H9 (cell line): ENCODE results near the gene NGDN. TPM values are rescaled to one million over a fixed set of nuclear protein-coding genes. Genes with fewer than 3 reads are reported as not detected.

Experiments used
- DNase-seq: peaks from one replicate; pipeline ENCODE4 v3.0.0-alpha.2; 2017
- H2AFZ ChIP-seq: one replicate; pipeline ENCODE4 v1.6.1; 2013; ENCODE audit warnings: mild to moderate bottlenecking, low read length, control low read depth, moderate library complexity
- H2AK5ac ChIP-seq: 2 replicates; pipeline ENCODE4 v1.6.1; 2013; ENCODE audit warnings: low read length, control low read depth, mixed read lengths; ENCODE audit not compliant: insufficient read length
- H2BK120ac ChIP-seq: one replicate; pipeline ENCODE4 v1.6.1; 2013; ENCODE audit warnings: low read depth, mild to moderate bottlenecking, low read length, control low read depth, inconsistent platforms; ENCODE audit not compliant: poor library complexity, severe bottlenecking
- H2BK12ac ChIP-seq: 2 replicates; pipeline ENCODE4 v1.6.1; 2013; ENCODE audit warnings: low read length, control low read depth, mixed read lengths, low read depth; ENCODE audit not compliant: insufficient read length
- H2BK15ac ChIP-seq: 2 replicates; pipeline ENCODE4 v1.6.1; 2013; ENCODE audit warnings: low read depth, low read length, control low read depth
- H2BK20ac ChIP-seq: one replicate; pipeline ENCODE4 v1.6.1; 2013; ENCODE audit warnings: low read depth, mild to moderate bottlenecking, low read length, control low read depth, inconsistent platforms; ENCODE audit not compliant: poor library complexity, severe bottlenecking
- H2BK5ac ChIP-seq: 2 replicates; pipeline ENCODE4 v1.6.1; 2013; ENCODE audit warnings: low read length, control low read depth, mixed read lengths; ENCODE audit not compliant: insufficient read length
- H3K14ac ChIP-seq: 2 replicates; pipeline ENCODE4 v1.6.1; 2013; ENCODE audit warnings: low read length, control low read depth; ENCODE audit not compliant: insufficient read depth
- H3K18ac ChIP-seq: 2 replicates; pipeline ENCODE4 v1.6.1; 2013; ENCODE audit warnings: low read depth, mild to moderate bottlenecking, mixed read lengths, low read length, control low read depth; ENCODE audit not compliant: insufficient read length
- H3K23ac ChIP-seq: 2 replicates; pipeline ENCODE4 v1.6.1; 2013; ENCODE audit warnings: low read length, control low read depth, mixed read lengths, low read depth; ENCODE audit not compliant: insufficient read length
- H3K23me2 ChIP-seq: 2 replicates; pipeline ENCODE4 v1.6.1; 2013; ENCODE audit warnings: low read depth, mild to moderate bottlenecking, mixed read lengths, low read length, control low read depth; ENCODE audit not compliant: insufficient read length, poor library complexity, severe bottlenecking
- H3K27ac ChIP-seq: 2 replicates; pipeline ENCODE4 v1.5.1; 2013; ENCODE audit warnings: low read length, control low read depth, mixed read lengths, low read depth; ENCODE audit not compliant: insufficient read length
- H3K27me3 ChIP-seq: 2 replicates; pipeline ENCODE4 v1.6.1; 2013; ENCODE audit warnings: low read length, control low read depth, inconsistent platforms; ENCODE audit not compliant: insufficient read depth
- H3K4ac ChIP-seq: 2 replicates; pipeline ENCODE4 v1.6.1; 2013; ENCODE audit warnings: low read depth, mild to moderate bottlenecking, control low read depth, inconsistent platforms, low read length, moderate library complexity
- H3K4me1 ChIP-seq: 2 replicates; pipeline ENCODE4 v1.6.1; 2013; ENCODE audit warnings: low read length, control low read depth, inconsistent platforms; ENCODE audit not compliant: insufficient read depth
- H3K4me2 ChIP-seq: 2 replicates; pipeline ENCODE4 v1.6.1; 2013; ENCODE audit warnings: low read length, control low read depth, mixed read lengths; ENCODE audit not compliant: insufficient read length, insufficient read depth
- H3K56ac ChIP-seq: 2 replicates; pipeline ENCODE4 v1.6.1; 2013; ENCODE audit warnings: low read depth, mild to moderate bottlenecking, mixed read lengths, low read length, control low read depth; ENCODE audit not compliant: insufficient read length
- H3K79me1 ChIP-seq: 2 replicates; pipeline ENCODE4 v1.6.1; 2013; ENCODE audit warnings: low read depth, mild to moderate bottlenecking, moderate library complexity, low read length, control low read depth, inconsistent platforms; ENCODE audit not compliant: insufficient read depth, poor library complexity, severe bottlenecking
- H3K79me2 ChIP-seq: 2 replicates; pipeline ENCODE4 v1.6.1; 2013; ENCODE audit warnings: low read length, control low read depth, inconsistent platforms; ENCODE audit not compliant: insufficient read depth
- H3K9ac ChIP-seq: 2 replicates; pipeline ENCODE4 v1.6.1; 2013; ENCODE audit warnings: low read length, control low read depth, mixed read lengths; ENCODE audit not compliant: insufficient read length; ENCODE audit errors: extremely low read depth
- H3K9me3 ChIP-seq: one replicate; pipeline ENCODE4 v1.6.1; 2013; ENCODE audit warnings: low read depth, low read length, inconsistent platforms; ENCODE audit not compliant: control insufficient read depth
- H3T11ph ChIP-seq: one replicate; pipeline ENCODE4 v1.6.1; 2013; ENCODE audit warnings: mild to moderate bottlenecking, low read length, control low read depth, inconsistent platforms
- H4K20me1 ChIP-seq: one replicate; pipeline ENCODE4 v1.6.1; 2013; ENCODE audit not compliant: control insufficient read depth, insufficient read length, insufficient read depth
- H4K5ac ChIP-seq: 2 replicates; pipeline ENCODE4 v1.6.1; 2013; ENCODE audit warnings: low read depth, mild to moderate bottlenecking, mixed read lengths, low read length, control low read depth; ENCODE audit not compliant: insufficient read length
- H4K8ac ChIP-seq: replicated peaks from 2 replicates; pipeline ENCODE4 v1.6.1; 2013; ENCODE audit warnings: low read length, control low read depth, mixed read lengths, low read depth; ENCODE audit not compliant: insufficient read length
- H4K91ac ChIP-seq: 2 replicates; pipeline ENCODE4 v1.6.1; 2013; ENCODE audit warnings: low read depth, mild to moderate bottlenecking, moderate library complexity, mixed read lengths, low read length, control low read depth; ENCODE audit not compliant: insufficient read length
- H3K27ac Mint-ChIP-seq, 3 experiments: 2 replicates in 2 of 3; 3 replicates in 1 of 3; pipeline ENCODE4 v1.8.0; 2020 to 2021; ENCODE audit warnings: mixed read lengths in 3 of 3, mild to moderate bottlenecking in 1 of 3, moderate library complexity in 1 of 3
- H3K27me3 Mint-ChIP-seq: 2 replicates; pipeline ENCODE4 v1.8.0; 2021; ENCODE audit warnings: low read depth, mild to moderate bottlenecking, moderate library complexity, mixed read lengths
- H3K36me3 Mint-ChIP-seq, 3 experiments: 2 replicates in 2 of 3; 3 replicates in 1 of 3; pipeline ENCODE4 v1.8.0; 2020 to 2021; ENCODE audit warnings: low read depth in 3 of 3, mixed read lengths in 3 of 3; ENCODE audit not compliant: insufficient read depth in 1 of 3
- H3K4me1 Mint-ChIP-seq, 2 experiments: 2 replicates each; pipeline ENCODE4 v1.8.0; 2020; ENCODE audit warnings: mixed read lengths in 2 of 2
- H3K4me3 Mint-ChIP-seq, 2 experiments: 2 replicates in 1 of 2; 3 replicates in 1 of 2; pipeline ENCODE4 v1.8.0; 2020 to 2021; ENCODE audit warnings: mild to moderate bottlenecking in 2 of 2, mixed read lengths in 2 of 2, moderate library complexity in 1 of 2
- H3K9me3 Mint-ChIP-seq, 2 experiments: 2 replicates in 1 of 2; 3 replicates in 1 of 2; pipeline ENCODE4 v1.8.0; 2020; ENCODE audit warnings: mild to moderate bottlenecking in 2 of 2, mixed read lengths in 2 of 2, moderate library complexity in 1 of 2
- CTCF ChIP-seq: fragments of 200-600 bp; sonication (generic); conservative IDR thresholded peaks from 3 replicates; pipeline ENCODE4 v1.8.0; 2021; ENCODE audit warnings: antibody characterized with exemption, mild to moderate bottlenecking
- total RNA-seq: library from RNA; stranded (reverse); gene quantifications from 2 replicates; pipeline ENCODE4 v1.2.1, GENCODE V29; 2021

The NGDN gene
- total RNA-seq, 1 experiment from 2014 or later = 53.1 TPM

GRCh38 chr14:23421594-23421993, 47.9 kb upstream of the NGDN start:
- H2AFZ ChIP-seq = no peak overlapping the region
- H3K9me3 ChIP-seq = no peaks in the 10 kb centered on the region
- DNase-seq = no peak
- no peak overlapping the region for H2BK12ac ChIP-seq
- H3T11ph ChIP-seq = no peak overlapping the region
- H3K56ac ChIP-seq = no peak overlapping the region
- H2BK15ac ChIP-seq = no peak overlapping the region
- no peak overlapping the region for H4K91ac ChIP-seq
- H3K23me2 ChIP-seq = no peaks in the 10 kb centered on the region
- H4K20me1 ChIP-seq = no peaks in the 10 kb centered on the region
- H2BK20ac ChIP-seq = no peak overlapping the region
- no peak overlapping the region for H3K23ac ChIP-seq
- no peak overlapping the region for H3K18ac ChIP-seq
- H3K9ac ChIP-seq = no peak overlapping the region
- H3K14ac ChIP-seq = no peak overlapping the region
- H3K27me3 Mint-ChIP-seq = peaks cover 43% of the 10 kb centered on the region
- H2AK5ac ChIP-seq = no peak overlapping the region
- H3K36me3 Mint-ChIP-seq = no peaks in the 10 kb centered on the region
- H3K4me3 Mint-ChIP-seq = no peak overlapping the region
- H3K4ac ChIP-seq = no peak overlapping the region
- H3K79me2 ChIP-seq = no peaks in the 10 kb centered on the region
- no peaks in the 10 kb centered on the region for H3K79me1 ChIP-seq
- H3K4me1 ChIP-seq = no peaks in the 10 kb centered on the region
- no peak overlapping the region for H3K4me2 ChIP-seq
- no peak overlapping the region for H4K8ac ChIP-seq
- H2BK5ac ChIP-seq = no peak overlapping the region
- no peak for TF ChIP-seq CTCF
- no peaks in the 10 kb centered on the region for H3K27me3 ChIP-seq
- H3K27ac ChIP-seq = no peak overlapping the region
- H4K5ac ChIP-seq = no peak overlapping the region
- H2BK120ac ChIP-seq = no peak overlapping the region
- H3K4me1 Mint-ChIP-seq = peaks cover 9% of the 10 kb centered on the region in 2 experiments; a peak in 3 of 4 replicates
- peaks cover 0 to 3% of the 10 kb centered on the region in 2 experiments; a peak in 2 of 5 replicates for H3K9me3 Mint-ChIP-seq
- H3K27ac Mint-ChIP-seq = no peak overlapping the region
